ENCODE results near the gene CXCL16. TPM values are rescaled to one million over a fixed set of nuclear protein-coding genes. Genes with fewer than 3 reads are reported as not detected.

The CXCL16 gene
- total RNA-seq, 4 donors from 2014 or later, result 1.2 to 2.1 (median 1.4) TPM

DNA sequence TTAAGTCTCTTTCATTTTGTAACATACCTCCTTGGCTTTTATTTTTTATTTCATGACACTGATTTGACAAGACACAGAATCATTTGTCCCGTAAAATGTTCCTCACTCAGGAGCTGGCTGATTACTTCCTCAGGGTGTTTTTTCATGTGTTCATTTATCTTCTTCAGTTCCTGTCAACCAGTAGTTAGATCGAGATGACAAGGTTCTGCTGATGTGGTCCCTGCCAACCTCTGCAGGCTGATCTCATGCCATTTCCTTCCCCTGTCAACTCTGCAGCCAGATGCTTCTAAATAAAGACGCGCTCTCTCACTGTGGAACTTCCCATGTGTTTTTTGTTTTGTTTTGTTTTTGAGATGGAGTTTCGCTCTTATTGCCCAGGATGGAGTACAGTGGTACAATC lies 8.1 kb upstream of the CXCL16 start:
- H3K9me3 ChIP-seq, result no peaks in the 10 kb centered on the region
- H3K27me3 ChIP-seq, result peaks cover 57 to 67% (median 65%) of the 10 kb centered on the region in 3 donors
- H3K4me1 ChIP-seq, result no peaks in the 10 kb centered on the region
- no peak overlapping the region for H3K27ac ChIP-seq
- in situ Hi-C loops (cut with MboI; ENCODE audit: low sequenced_read_pairs in 4 of 4) (no loop called here), intact Hi-C loops (cut with DNase I; ENCODE audit: low total_unique reads) (no loop called here)
- no peaks in the 10 kb centered on the region for H3K36me3 ChIP-seq
- TF ChIP-seq POLR2A (IDR thresholded peaks at IDR 0.05) (peak in 1 of 2 donors; percentile 10), CTCF (IDR thresholded peaks at IDR 0.05 in 4 of 5, conservative IDR thresholded peaks at IDR 0.05 in 1 of 5) (no peak)
- H3K4me3 ChIP-seq, result no peak overlapping the region
- DNase-seq, result no peak
- ATAC-seq, result no peak

DNA sequence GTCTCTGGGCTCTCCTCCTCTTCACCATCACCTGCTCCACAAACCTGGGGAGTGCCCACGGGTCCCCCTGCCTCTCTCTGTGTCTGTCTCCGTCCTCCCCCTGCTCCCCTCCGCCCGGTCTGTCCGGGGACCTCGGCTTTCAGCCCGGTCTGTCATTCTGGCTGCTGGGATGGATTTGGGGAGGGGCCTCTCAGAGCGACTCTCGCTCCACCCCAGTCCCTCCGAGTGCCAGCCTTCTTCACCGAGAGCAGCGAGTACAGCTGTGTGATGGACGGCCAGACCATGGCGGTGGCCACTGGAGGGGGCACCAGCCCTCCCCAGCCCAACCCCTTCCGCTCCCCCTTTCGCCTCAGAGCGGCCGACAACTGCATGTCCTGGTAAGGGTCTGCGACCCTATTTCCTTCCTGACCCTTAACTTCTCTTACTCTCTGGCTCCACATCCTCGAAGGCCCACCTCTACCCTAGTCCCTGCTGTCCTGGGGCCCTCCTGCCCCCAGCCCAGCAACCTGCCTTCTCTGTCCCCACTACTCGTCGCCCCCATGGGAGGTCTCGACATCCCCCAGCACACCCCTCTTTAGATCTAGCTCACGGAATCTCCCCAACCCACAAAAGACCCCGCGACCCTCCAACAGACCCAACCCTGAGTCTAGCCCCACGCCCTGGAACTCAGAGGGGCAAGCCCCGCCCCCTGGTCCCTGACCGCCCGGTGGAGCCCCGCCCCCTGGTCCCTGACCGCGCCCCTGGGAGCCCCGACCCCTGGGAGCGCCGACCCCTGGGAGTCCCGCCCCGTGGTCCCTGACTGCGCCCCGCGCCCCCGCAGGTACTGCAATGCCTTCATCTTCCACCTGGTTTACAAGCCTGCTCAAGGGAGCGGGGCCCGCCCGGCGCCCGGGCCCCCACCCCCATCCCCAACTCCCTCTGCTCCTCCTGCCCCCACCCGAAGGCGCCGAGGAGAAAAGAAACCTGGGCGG lies 5.6 kb upstream of the CXCL16 start:
- Histone ChIP-seq H3K4me3 (no peak overlapping the region), H3K4me1 (no peaks in the 10 kb centered on the region), H3K36me3 (no peaks in the 10 kb centered on the region), H3K27ac (no peak overlapping the region), H3K9me3 (no peaks in the 10 kb centered on the region), H3K27me3 (peaks cover 48 to 57% (median 49%) of the 10 kb centered on the region in 3 donors)
- TF ChIP-seq POLR2A (IDR thresholded peaks at IDR 0.05) (no peak), CTCF (IDR thresholded peaks at IDR 0.05 in 4 of 5, conservative IDR thresholded peaks at IDR 0.05 in 1 of 5) (no peak)
- in situ Hi-C loops (cut with MboI; ENCODE audit: low sequenced_read_pairs in 4 of 4) (no loop called here), intact Hi-C loops (cut with DNase I; ENCODE audit: low total_unique reads) (no loop called here)
- ATAC-seq (no peak), DNase-seq (no peak)

DNA sequence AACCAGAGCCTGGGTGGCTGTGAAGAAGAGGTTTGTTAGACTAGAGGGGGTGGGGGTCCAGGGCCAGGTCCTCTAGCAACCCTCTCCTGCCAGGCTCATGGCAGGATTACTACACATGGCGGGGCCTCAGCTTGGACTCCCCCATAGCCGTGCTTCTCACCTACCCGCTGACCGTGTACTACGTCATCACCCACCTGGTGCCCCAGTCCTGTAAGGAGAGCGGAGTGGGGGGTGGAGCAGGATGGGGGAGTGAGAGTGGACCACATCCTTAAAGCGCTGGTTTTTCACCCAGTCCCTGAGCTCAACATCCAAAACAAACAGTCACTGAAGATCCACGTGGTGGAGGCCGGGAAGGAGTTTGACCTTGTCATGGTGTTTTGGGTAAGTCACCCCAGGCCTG lies 4.2 kb upstream of the CXCL16 start:
- DNase-seq (no peak), ATAC-seq (no peak)
- in situ Hi-C loops (cut with MboI; ENCODE audit: low sequenced_read_pairs in 4 of 4) (no loop called here), intact Hi-C loops (cut with DNase I; ENCODE audit: low total_unique reads) (no loop called here)
- Histone ChIP-seq H3K9me3 (no peaks in the 10 kb centered on the region), H3K4me1 (peaks cover 0 to 10% of the 10 kb centered on the region in 2 donors), H3K27me3 (peaks cover 37 to 58% (median 56%) of the 10 kb centered on the region in 3 donors), H3K4me3 (no peak overlapping the region), H3K27ac (no peak overlapping the region), H3K36me3 (no peaks in the 10 kb centered on the region)
- TF ChIP-seq CTCF (IDR thresholded peaks at IDR 0.05 in 4 of 5, conservative IDR thresholded peaks at IDR 0.05 in 1 of 5) (no peak), POLR2A (IDR thresholded peaks at IDR 0.05) (no peak)

- Histone ChIP-seq H3K27ac (no peak overlapping the region), H3K36me3 (no peaks in the 10 kb centered on the region), H3K27me3 (peaks cover 38 to 59% (median 59%) of the 10 kb centered on the region in 3 donors), H3K4me3 (no peak overlapping the region), H3K9me3 (no peaks in the 10 kb centered on the region), H3K4me1 (peaks cover 4 to 15% of the 10 kb centered on the region in 2 donors)
- intact Hi-C loops (cut with DNase I; ENCODE audit: low total_unique reads) (no loop called here), in situ Hi-C loops (cut with MboI; ENCODE audit: low sequenced_read_pairs in 4 of 4) (no loop called here)
- no peak for DNase-seq
- TF ChIP-seq POLR2A (IDR thresholded peaks at IDR 0.05), result no peak
- no peak for TF ChIP-seq CTCF (IDR thresholded peaks at IDR 0.05 in 4 of 5, conservative IDR thresholded peaks at IDR 0.05 in 1 of 5)
- no peak for ATAC-seq
Measured at GRCh38 chr17:4743216-4743615, 3.5 kb upstream of the CXCL16 start.

Measured in gastrocnemius medialis (tissue), 4 donors.